H1 (cell line): ENCODE measurements around the gene WFDC10A. TPM values are rescaled to one million over a fixed set of nuclear protein-coding genes. Genes with fewer than 3 reads are reported as not detected.

Experiments
- ASH2L ChIP-seq: fragments of 200-600, 300-600 bp; sonication (generic); IDR thresholded peaks from one replicate; pipeline ENCODE4 v1.7.1; 2017; ENCODE audit warnings: low read length
- ATF2 ChIP-seq: IDR thresholded peaks from 2 replicates; pipeline ENCODE4 v1.6.1; 2012; ENCODE audit warnings: low read length, inconsistent platforms
- CHD2 ChIP-seq: IDR thresholded peaks from 2 replicates; pipeline ENCODE4 v1.6.1; 2012; ENCODE audit warnings: low read length, improper control_type of control experiment
- CHD7 ChIP-seq: fragments of 300-600 bp; sonication (generic); IDR thresholded peaks from 2 replicates; pipeline ENCODE4 v1.7.1; 2012; ENCODE audit warnings: low read length, moderate library complexity, mild to moderate bottlenecking, inconsistent platforms; ENCODE audit not compliant: insufficient replicate concordance
- CREB1 ChIP-seq: IDR thresholded peaks from 2 replicates; pipeline ENCODE4 v1.6.1; 2012; ENCODE audit warnings: inconsistent platforms
- HDAC6 ChIP-seq: IDR thresholded peaks from one replicate; pipeline ENCODE4 v1.7.1; 2012; ENCODE audit warnings: low read depth, mild to moderate bottlenecking, inconsistent platforms, low read length, moderate library complexity
- JUN ChIP-seq: IDR thresholded peaks from 2 replicates; pipeline ENCODE4 v1.6.1; 2011; ENCODE audit warnings: low read depth, mild to moderate bottlenecking, improper control_type of control experiment, low read length
- PHF8 ChIP-seq: fragments of 200-600 bp; sonication (generic); conservative IDR thresholded peaks from 2 replicates; pipeline ENCODE4 v1.7.1; 2012; ENCODE audit warnings: low read depth, mild to moderate bottlenecking, inconsistent platforms, low read length, moderate library complexity
- POU5F1 ChIP-seq: IDR thresholded peaks from 2 replicates; pipeline ENCODE4 v1.6.1; 2011; ENCODE audit warnings: low read depth, mild to moderate bottlenecking, low read length, moderate library complexity
- RAD21 ChIP-seq, 2 experiments: IDR thresholded peaks in 1 of 2; conservative IDR thresholded peaks in 1 of 2; 2 replicates each; pipeline ENCODE4 v1.6.1; 2011; ENCODE audit warnings: low read depth in 2 of 2, low read length in 2 of 2, improper control_type of control experiment in 1 of 2, inconsistent platforms in 1 of 2, mild to moderate bottlenecking in 1 of 2, moderate library complexity in 1 of 2
- SIRT6 ChIP-seq: IDR thresholded peaks from one replicate; pipeline ENCODE4 v1.7.1; 2012; ENCODE audit warnings: low read length, inconsistent platforms
- polyA plus RNA-seq, 7 experiments: library from polyadenylated mRNA; depleted of rRNA in 3 of 7; stranded (reverse) in 5 of 7; unstranded in 2 of 7; fragments of >200 nt in 5 of 7; fragments of 200-250 nt in 2 of 7; gene quantifications; 1 replicate in 5 of 7; 2 replicates in 1 of 7; 4 replicates in 1 of 7; pipeline versions ENCODE4 v1.2.1 to v1.2.3, GENCODE V29; 2011 to 2013; ENCODE audit warnings: missing spikeins in 2 of 7, mixed read lengths in 2 of 7
- total RNA-seq: library from RNA; stranded (reverse); fragmentation: NEBNext Ultra II Directional; extraction: Animal tissue kit (Norgen Biotek cat#: 25700); gene quantifications from 2 replicates; pipeline ENCODE4 v1.2.1, GENCODE V29; 2021

The WFDC10A gene
- total and polyA plus RNA-seq, 2 of the 8 experiments (the other 6 are each of a cell fraction or from before 2014, with no cell fraction given) = not detected

GRCh38 chr20:45646875-45647274 lies 17.3 kb downstream of the WFDC10A start (continued):
- TF ChIP-seq CHD7 (no peak), ATF2 (no peak), CHD2 (no peak), PHF8 (no peak), SIRT6 (no peak), HDAC6 (no peak), JUN (no peak), ASH2L (no peak), POU5F1 (no peak), RAD21 (IDR thresholded peaks at IDR 0.05 in 1 of 2, conservative IDR thresholded peaks at IDR 0.05 in 1 of 2; ENCODE audit: low read depth in 2 of 2, low read length in 2 of 2) (no peak), CREB1 (no peak)
